SKM-1 treated with dmso at 0.1 percent for 144 hours (cell line): Measurements from ENCODE around the gene SH2D1A.
"Not testable (repeated sequence)": the region's sequence is repeated elsewhere in the genome, so short reads cannot be mapped to it uniquely, and the experiment has no call there.

ENCODE experiments used
- DNase-seq: peaks from one replicate; lab custom pipeline; 2025; ENCODE audit not compliant: unreplicated experiment; lab: John Stamatoyannopoulos, UW

Gene SH2D1A

GRCh38 chrX:124348885-124349453 lies 2.6 kb downstream of the SH2D1A start:
- no peak for DNase-seq

GRCh38 chrX:124354648-124355047 lies 8.3 kb downstream of the SH2D1A start:
- no peak for DNase-seq

GRCh38 chrX:124358800-124359383 lies 12.5 kb downstream of the SH2D1A start:
- no peak for DNase-seq

GRCh38 chrX:124362072-124362471 lies 15.7 kb downstream of the SH2D1A start:
- no peak for DNase-seq

DNA sequence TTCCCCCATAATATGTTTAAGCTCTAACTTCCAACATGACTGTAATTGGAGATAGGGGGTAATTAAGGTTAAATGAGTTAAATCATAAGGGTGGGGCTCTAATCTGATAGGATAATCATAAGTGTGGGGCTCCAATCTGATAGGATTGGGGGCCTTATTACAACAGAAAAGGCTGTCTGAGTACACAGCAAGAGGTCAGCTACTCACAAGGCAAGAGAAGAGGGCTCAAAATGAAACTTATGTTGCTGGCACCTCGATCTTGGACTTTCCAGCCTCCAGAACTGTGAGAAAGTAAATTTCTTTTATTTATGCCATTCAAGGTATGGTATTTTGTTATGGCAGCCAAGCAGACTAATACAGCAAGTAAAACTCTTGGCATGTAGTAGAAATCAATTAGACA lies 16.4 kb downstream of the SH2D1A start:
- no peak for DNase-seq

DNA sequence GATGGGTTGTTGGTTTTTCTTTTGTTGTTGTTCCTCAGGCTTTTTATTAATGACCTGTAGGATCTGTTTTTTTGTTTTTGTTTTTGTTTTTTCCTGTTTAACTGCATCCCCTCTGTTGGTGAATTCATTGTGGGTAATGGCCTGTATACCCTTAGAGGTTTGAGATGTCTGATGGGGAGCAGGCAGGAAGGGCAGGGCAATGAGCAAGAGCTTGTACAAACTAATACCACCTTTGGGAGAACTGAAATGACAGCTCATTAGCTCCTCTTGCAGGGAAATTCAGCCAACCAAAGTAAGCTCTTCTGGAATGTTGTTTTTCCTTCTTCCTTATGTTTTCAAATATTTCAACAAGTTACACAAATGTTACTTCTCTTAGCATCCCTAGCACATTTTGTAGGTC lies 23.4 kb downstream of the SH2D1A start:
- DNase-seq, result no peak

DNA sequence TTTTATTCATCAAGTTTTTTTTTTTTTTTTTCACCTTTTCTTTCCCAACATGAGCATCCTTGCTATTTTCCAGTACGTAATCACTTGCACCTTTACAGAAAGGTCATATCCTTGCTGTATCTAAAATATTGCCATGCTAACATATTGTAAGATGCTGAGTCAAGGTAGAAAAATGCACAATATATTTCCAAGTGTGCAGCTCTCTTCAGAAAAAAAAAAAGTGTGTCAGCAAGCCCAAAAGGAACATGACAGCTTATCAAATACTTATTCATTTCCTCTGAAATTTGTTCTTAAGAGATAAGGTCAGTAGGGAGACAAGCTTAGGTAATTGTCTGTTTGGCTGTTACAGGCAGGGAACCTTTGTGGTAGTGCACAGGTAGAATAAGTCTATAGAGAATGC lies 27.0 kb downstream of the SH2D1A start:
- DNase-seq, result no peak

DNA sequence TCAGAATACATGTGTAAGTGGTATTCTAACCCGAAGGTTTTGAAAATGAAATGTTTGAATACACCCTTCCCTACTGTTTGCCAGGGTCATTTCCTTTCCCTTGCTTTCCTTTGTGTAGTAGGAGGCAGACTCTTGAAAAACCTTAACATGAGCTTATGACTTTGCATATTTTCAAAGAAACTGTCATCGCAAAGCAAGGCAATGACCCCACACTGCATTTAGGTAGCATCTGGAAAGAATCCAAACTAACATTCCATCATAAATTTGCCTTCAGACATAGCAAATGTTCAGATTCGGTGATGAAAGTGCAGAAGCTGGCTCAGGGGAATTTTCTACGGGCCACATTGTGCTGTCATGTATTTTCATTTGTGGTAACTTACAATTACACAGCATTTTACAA lies 32.3 kb downstream of the SH2D1A start:
- DNase-seq, result no peak

GRCh38 chrX:124383354-124383753 lies 37.0 kb downstream of the SH2D1A start:
- no peak for DNase-seq

DNA sequence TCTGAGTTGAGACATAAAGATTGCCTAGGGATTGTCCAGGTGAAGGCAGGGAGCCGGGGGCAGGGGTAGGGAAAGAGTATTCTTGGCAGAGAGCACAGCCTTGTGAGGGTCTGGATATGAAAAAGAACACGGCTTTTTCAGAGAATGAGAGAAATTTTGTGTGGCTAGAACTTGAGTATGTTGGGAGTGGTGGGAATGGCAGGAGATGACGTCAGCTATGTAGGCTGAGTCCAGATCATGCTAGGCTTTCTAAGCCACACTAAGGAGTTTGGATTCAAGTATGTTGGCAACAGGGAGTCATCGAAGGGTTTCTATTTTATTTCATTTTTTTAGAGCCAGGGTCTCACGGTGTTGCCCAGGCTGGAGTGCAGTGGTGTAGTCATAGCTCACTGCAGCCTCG lies 40.0 kb downstream of the SH2D1A start:
- no peak for DNase-seq

DNA sequence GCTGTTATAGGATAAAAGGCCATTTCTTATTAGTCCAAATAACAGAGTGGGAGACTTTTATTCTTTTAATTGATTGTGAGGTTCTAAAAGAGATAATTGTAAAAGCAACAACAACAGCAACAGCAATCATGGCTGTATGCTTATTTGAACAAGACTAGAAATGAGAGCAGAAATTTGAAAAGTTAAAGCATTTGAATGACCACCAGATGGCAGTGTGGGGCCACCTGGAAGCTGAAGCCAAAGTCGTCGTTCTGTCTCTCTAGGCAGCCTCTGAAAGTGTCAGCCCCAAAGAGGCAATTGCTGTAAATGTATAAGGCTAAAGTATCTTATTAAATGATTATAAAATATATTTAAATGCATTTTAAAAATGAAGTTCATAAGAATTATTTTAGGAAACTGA lies 42.2 kb downstream of the SH2D1A start:
- DNase-seq, result peak; percentile 27

- DNase-seq, result no peak
Observed at GRCh38 chrX:124392794-124393193, 46.4 kb downstream of the SH2D1A start.

- peak; percentile 35 for DNase-seq
Observed at GRCh38 chrX:124393238-124393637, 46.9 kb downstream of the SH2D1A start.

GRCh38 chrX:124393659-124394058 lies 47.3 kb downstream of the SH2D1A start:
- no peak for DNase-seq

DNA sequence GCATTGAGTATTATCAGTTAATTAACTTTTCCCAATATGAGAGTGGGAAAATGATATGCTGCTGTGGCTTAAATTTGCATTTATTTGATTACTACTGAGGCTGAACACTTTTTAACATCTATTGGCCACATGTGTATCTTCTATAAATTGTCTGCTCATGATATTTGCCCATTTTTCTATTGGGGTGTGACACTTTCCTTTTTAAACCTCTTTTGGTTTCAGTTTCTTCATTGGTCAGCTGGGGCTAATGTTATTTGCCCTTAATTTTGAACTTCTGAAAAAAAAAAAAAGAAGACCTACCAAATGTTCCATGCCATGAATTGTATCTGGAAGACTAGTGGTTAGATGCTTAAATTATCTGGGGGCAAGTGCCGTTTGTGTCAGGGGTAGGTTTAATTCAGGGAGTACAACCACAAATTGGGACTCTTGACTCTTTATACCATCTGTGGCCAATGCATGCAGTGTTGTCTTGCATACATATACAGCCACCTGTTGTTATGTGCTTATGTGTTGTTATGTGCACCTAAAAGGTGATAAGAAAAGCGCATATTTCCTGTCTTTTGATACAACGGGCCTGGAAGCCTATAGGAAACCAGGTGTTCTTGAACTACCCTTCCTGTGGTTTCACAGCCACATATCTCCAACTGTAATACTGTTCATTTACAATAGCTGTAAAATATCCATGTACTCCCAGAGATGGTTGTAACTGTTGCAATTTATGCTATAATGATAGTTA lies 49.0 kb downstream of the SH2D1A start:
- DNase-seq, result no peak

DNA sequence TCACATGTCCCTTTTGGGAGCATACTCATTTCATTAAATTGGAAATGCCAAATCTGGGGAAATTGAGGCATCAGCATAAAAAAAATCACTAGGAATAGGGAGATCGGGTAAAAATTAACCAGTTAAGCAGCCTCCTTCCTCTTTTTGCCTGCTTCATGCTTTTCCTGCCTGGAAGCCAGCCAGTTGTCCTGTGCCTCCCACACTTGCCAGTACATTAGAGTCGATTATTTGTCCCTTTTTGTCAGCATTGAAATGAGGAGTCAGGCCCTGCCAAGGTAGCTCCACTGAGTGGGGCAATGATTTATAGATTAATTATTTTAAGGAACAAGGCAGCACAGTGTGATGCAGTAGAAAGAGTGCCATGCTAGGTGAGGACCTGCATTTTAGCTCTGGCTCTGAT lies 55.3 kb downstream of the SH2D1A start:
- DNase-seq, result no peak

DNA sequence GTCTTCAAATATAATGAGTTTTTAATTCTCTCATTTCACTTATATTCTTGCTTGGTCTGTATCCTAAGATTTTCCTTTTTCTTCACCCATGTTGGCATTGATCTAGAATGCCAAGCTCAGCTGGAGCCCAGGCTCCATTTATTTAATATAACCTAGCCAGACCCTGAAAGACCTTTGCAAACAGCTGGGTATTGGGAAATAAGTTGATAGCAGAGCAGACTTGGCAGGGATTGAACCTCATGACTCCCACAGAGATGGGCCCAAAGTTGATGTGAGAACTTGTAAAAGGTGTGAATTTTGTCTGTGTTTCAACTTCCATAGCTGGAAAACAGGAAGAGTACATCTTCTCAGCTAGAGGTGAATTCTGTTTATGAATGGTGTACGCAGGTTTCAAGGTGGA lies 59.5 kb downstream of the SH2D1A start:
- no peak for DNase-seq

DNA sequence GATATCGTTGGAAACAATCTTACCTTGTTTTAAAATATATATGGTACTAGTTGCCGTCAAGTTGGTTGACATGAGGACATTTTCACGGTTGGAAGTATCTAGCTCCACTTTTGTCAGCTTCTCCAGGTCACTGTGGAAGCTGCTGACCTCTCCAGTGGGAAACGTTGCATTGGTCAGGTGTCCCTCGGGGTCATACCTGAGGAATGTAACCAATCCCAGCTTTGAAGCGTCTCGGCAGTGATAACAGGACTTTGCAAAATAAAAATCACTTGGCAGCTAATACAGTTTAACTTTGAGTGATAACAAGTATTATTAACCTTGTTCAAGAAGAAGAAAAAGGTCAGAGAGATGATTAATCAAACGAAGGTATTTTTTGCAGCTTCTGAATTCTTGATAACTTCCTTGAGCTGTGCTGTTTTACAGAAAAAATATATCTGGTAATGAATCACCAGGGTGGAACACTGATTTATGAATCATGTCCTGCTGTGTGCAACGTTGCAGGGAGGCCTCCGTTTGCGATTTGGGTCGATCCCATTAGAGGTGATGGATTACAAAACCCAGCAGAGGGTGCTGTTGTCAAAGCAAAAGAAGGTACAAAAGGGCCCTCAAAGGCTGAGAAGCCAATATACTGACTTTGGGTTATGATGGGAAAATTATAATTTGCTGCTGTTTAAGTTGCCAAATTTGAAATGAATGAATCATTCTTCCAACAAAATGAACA lies 60.1 kb downstream of the SH2D1A start:
- DNase-seq, result peak; percentile 18

- DNase-seq, result no peak
Observed at GRCh38 chrX:124407226-124407625, 60.9 kb downstream of the SH2D1A start.

GRCh38 chrX:124408380-124408779 lies 62.0 kb downstream of the SH2D1A start:
- DNase-seq, result not testable (repeated sequence)

DNA sequence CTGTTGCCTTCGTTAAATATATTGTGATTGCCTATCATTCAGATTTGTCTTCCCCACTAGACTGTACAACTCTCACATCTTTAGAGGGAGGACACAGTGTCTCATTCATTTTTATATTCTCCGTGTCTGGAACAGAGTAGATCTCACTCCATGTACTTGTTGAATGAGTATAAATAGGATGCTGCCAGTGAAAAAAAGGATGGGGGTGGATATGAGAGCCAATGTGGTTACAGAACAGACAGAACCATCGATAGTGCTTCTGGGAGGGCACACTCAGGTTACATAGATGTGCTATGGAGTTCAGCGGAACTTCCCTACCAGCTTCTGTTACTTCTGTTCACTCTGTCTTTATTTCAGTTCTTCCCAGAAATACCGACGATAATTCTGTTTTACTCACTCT lies 66.9 kb downstream of the SH2D1A start:
- DNase-seq, result no peak

DNA sequence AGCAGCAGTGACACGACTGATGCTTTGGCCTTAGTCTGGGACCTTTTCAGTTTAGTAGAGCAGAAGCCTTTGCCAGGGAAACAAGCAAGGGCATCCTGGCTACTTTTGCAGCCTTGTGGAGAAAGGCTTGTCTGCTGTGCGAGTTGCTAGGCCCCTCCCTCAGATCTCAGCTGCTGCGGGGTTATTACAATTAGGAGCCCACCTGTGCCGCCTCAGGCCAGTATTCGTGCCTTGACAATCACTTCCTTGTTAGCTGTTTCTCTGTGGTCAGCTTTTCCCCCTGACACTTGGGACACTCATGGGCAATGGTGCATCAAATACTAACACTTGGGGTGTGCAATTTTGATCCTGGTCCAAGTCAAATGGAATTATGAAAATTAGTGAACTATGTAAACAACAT lies 67.9 kb downstream of the SH2D1A start:
- DNase-seq, result no peak
